ENCODE results near the gene ATXN1.

The ATXN1 gene

GRCh38 chr6:16490616-16491015, 270.6 kb downstream of the ATXN1 start:
- DNase-seq: no peak

GRCh38 chr6:16488813-16489212, 272.4 kb downstream of the ATXN1 start:
- DNase-seq: no peak

GRCh38 chr6:16487996-16488674, 273.1 kb downstream of the ATXN1 start:
- no peak for DNase-seq

- no peak for DNase-seq
These were observed 274.6 kb downstream of the ATXN1 start for GRCh38 chr6:16486661-16487060.

GRCh38 chr6:16483315-16483875, 277.9 kb downstream of the ATXN1 start:
- no peak for DNase-seq

GRCh38 chr6:16482702-16483314, 278.5 kb downstream of the ATXN1 start:
- no peak for DNase-seq

GRCh38 chr6:16481697-16482399, 279.4 kb downstream of the ATXN1 start:
- no peak for DNase-seq

GRCh38 chr6:16480763-16481560, 280.3 kb downstream of the ATXN1 start:
- no peak for DNase-seq

GRCh38 chr6:16477367-16478149, 283.7 kb downstream of the ATXN1 start:
- no peak for DNase-seq

- DNase-seq: no peak
These were observed 284.4 kb downstream of the ATXN1 start for GRCh38 chr6:16476861-16477260.

- DNase-seq: no peak
These were observed 285.8 kb downstream of the ATXN1 start for GRCh38 chr6:16475494-16475781.

GRCh38 chr6:16474772-16475493, 286.3 kb downstream of the ATXN1 start:
- DNase-seq: no peak

GRCh38 chr6:16473908-16474771, 287.1 kb downstream of the ATXN1 start:
- no peak for DNase-seq

GRCh38 chr6:16473184-16473907, 287.9 kb downstream of the ATXN1 start:
- no peak for DNase-seq

- DNase-seq: no peak
These were observed 288.8 kb downstream of the ATXN1 start for GRCh38 chr6:16472349-16473069.

GRCh38 chr6:16471910-16472297, 289.4 kb downstream of the ATXN1 start:
- no peak for DNase-seq

- no peak for DNase-seq
These were observed 289.9 kb downstream of the ATXN1 start for GRCh38 chr6:16471222-16471909.

- no peak for DNase-seq
These were observed 290.6 kb downstream of the ATXN1 start for GRCh38 chr6:16470502-16471221.
